Uterus (tissue), 2 donors: ENCODE data around the gene MEIS2.

ENCODE experiments used
- POLR2A ChIP-seq, 2 donors: fragments of 450-650 bp; IDR thresholded peaks; one replicate each; pipeline ENCODE4 v1.6.1; 2016; ENCODE audit warnings: antibody characterized with exemption in 2 of 2, mild to moderate bottlenecking in 1 of 2, moderate library complexity in 1 of 2
- TF ChIP-seq, protein P1 (sequence below), 4 experiments: fragments of 200-600 bp in 2 of 4; fragments of 450-650 bp in 2 of 4; sonication (generic) in 2 of 4; IDR thresholded peaks; one replicate each; pipeline ENCODE4 v1.5.1; 2016 to 2019; ENCODE audit warnings: antibody characterized with exemption in 4 of 4, mild to moderate bottlenecking in 2 of 4, moderate library complexity in 1 of 4

DNA sequence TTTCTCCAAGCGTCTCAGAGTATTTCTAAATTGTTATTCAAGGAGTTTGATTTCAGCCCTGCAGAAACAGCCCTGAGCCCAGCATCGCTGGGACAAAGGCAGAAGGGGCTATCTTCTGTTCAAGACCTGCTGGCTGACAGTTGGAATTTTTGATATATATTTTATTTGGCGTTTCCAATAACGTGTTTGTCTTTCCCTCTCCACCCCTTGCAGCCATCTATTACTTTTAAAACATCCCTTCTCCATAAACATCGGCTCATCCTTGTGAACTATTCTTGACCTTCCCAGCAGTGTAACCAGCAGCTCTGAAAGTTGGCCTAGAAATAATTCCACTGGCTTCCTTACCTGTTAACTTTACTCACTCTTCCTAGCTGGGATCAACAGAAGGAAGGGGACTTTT is 5.5 kb upstream of the MEIS2 start:
- TF ChIP-seq, protein P1, sequence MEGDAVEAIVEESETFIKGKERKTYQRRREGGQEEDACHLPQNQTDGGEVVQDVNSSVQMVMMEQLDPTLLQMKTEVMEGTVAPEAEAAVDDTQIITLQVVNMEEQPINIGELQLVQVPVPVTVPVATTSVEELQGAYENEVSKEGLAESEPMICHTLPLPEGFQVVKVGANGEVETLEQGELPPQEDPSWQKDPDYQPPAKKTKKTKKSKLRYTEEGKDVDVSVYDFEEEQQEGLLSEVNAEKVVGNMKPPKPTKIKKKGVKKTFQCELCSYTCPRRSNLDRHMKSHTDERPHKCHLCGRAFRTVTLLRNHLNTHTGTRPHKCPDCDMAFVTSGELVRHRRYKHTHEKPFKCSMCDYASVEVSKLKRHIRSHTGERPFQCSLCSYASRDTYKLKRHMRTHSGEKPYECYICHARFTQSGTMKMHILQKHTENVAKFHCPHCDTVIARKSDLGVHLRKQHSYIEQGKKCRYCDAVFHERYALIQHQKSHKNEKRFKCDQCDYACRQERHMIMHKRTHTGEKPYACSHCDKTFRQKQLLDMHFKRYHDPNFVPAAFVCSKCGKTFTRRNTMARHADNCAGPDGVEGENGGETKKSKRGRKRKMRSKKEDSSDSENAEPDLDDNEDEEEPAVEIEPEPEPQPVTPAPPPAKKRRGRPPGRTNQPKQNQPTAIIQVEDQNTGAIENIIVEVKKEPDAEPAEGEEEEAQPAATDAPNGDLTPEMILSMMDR (IDR thresholded peaks at IDR 0.05) = no peak
- no peak for TF ChIP-seq POLR2A (IDR thresholded peaks at IDR 0.05)
